ENCODE results near the gene MYO16. TPM values are rescaled to one million over a fixed set of nuclear protein-coding genes. Genes with fewer than 3 reads are reported as not detected.

MYO16 gene
- total RNA-seq, 6 experiments from 2014 or later: not detected

DNA sequence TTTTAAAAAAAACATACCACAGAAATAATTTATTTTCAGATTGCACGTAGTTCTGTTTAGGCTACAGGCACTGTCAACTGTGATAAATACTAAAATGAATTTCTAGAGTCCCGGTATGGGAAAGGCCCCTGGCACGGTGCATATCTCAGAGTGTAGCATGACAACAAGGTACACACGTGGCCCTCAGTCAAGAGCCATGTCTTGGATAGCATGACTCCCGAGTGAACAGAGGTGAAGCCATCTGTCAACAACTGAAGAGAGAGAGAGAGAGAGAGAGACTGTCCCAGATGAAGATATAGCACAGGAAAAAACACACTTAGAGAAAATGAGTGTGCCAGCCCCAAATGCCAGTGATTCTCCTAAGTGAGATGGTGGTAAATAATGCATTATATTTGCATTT is 297.5 kb downstream of the MYO16 start:
- no peak for DNase-seq
- no peak overlapping the region for H3K4me3 Mint-ChIP-seq
- no peaks in the 10 kb centered on the region for H3K36me3 Mint-ChIP-seq (ENCODE audit: low read depth)
- H3K27me3 Mint-ChIP-seq (ENCODE audit: insufficient read depth): peaks cover 15% of the 10 kb centered on the region
- TF ChIP-seq, protein P1, sequence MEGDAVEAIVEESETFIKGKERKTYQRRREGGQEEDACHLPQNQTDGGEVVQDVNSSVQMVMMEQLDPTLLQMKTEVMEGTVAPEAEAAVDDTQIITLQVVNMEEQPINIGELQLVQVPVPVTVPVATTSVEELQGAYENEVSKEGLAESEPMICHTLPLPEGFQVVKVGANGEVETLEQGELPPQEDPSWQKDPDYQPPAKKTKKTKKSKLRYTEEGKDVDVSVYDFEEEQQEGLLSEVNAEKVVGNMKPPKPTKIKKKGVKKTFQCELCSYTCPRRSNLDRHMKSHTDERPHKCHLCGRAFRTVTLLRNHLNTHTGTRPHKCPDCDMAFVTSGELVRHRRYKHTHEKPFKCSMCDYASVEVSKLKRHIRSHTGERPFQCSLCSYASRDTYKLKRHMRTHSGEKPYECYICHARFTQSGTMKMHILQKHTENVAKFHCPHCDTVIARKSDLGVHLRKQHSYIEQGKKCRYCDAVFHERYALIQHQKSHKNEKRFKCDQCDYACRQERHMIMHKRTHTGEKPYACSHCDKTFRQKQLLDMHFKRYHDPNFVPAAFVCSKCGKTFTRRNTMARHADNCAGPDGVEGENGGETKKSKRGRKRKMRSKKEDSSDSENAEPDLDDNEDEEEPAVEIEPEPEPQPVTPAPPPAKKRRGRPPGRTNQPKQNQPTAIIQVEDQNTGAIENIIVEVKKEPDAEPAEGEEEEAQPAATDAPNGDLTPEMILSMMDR (IDR thresholded peaks at IDR 0.05): no peak
- H3K4me1 Mint-ChIP-seq (ENCODE audit: low read depth): no peaks in the 10 kb centered on the region
- H3K27ac Mint-ChIP-seq: no peak overlapping the region
- H3K9me3 Mint-ChIP-seq: no peaks in the 10 kb centered on the region

DNA sequence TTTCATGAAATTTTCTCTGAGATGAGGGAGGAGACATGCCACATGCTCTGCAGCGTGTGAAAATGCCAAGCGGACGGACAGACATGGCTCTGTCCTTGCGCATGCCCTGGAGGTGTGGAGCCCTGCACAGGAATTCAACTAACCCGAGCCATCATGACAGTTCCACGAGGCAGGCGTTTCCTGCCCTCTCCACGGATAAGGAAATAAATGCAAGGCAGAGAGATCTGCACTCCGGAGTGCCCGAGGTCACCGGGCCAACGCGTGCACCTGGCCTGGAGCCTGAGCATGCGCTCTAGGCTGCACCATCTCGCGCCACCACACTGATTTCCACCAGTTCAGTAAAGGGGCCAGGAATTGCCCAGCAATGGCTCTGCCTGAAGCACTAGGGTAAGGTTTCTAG is 298.2 kb downstream of the MYO16 start:
- H3K4me1 Mint-ChIP-seq (ENCODE audit: low read depth): no peaks in the 10 kb centered on the region
- TF ChIP-seq, protein P1 (IDR thresholded peaks at IDR 0.05): no peak
- no peak for DNase-seq
- peaks cover 15% of the 10 kb centered on the region for H3K27me3 Mint-ChIP-seq (ENCODE audit: insufficient read depth)
- H3K9me3 Mint-ChIP-seq: no peaks in the 10 kb centered on the region
- H3K4me3 Mint-ChIP-seq: no peak overlapping the region
- H3K36me3 Mint-ChIP-seq (ENCODE audit: low read depth): no peaks in the 10 kb centered on the region
- no peak overlapping the region for H3K27ac Mint-ChIP-seq

DNA sequence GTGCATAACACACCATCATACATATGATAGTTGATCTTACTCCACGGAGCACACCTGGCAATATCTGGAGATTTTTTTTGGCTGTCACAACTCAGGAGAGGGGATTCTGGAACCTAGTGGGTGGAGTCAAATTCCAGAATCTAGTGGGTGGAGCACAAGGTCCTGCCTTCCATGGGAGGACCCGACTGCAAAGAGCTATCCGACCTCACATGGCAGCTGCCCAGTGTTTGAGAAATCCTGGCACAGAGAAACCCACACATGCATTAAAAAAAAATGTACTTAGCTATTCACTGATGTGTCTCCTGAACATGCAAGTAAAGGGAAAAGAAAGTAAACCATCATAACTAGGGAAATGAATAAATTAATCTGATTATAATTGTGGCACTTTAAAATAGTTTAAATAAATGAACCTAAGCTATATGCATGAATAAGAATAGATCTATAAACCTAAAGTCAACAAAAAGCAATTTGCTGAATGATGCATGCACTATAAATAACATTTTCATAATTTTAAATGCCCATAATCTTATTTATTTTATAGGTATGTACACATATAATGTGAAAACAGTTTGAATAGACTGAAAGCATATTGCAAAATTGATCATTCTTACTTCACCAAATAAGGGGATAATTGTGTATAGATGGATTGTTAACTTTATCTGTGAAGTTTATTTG is 300.3 kb downstream of the MYO16 start:
- no peaks in the 10 kb centered on the region for H3K36me3 Mint-ChIP-seq (ENCODE audit: low read depth)
- no peak for DNase-seq
- no peak overlapping the region for H3K27ac Mint-ChIP-seq
- no peaks in the 10 kb centered on the region for H3K4me1 Mint-ChIP-seq (ENCODE audit: low read depth)
- H3K9me3 Mint-ChIP-seq: no peaks in the 10 kb centered on the region
- H3K4me3 Mint-ChIP-seq: no peak overlapping the region
- peaks cover 15% of the 10 kb centered on the region for H3K27me3 Mint-ChIP-seq (ENCODE audit: insufficient read depth)
- TF ChIP-seq, protein P1 (IDR thresholded peaks at IDR 0.05): no peak

DNA sequence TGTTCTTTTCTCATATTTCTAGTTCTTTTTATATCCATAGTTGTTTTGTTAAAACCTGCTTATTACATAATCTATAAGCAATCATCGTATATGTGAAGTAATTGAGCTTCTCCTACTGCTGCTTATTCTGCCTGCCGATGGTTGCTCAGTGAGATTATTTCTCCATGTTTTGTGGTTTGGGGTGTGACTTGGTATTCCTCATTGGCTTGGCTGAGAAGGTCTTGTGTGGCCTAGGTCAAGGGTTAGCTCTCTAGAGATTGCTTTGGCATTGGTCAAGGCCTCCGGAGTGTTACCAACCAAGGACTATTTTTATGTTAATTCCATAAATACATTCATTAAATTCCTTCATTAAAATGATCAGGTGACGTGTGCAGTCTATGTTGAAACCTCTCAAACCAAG is 302.8 kb downstream of the MYO16 start:
- no peaks in the 10 kb centered on the region for H3K36me3 Mint-ChIP-seq (ENCODE audit: low read depth)
- no peaks in the 10 kb centered on the region for H3K4me1 Mint-ChIP-seq (ENCODE audit: low read depth)

DNA sequence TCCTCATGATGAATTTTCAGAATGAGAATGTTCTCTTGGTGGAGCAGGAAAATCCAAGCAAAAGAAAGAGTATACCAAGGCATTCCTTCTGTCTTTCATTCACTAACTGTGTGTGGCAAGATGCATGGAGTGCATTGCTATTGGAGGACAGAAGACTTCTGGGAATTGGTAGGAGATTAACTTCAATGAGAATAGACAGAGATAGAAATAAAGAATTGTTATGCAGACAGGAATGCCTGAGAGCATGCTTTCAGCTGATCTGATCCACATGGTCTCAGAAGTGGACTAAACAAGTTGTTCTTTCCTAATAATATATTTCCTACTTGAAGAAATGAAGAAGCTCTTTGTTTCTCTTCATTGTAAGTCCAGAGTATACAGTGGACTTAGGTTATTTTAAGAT is 303.6 kb downstream of the MYO16 start:
- peaks cover 16% of the 10 kb centered on the region for H3K27me3 Mint-ChIP-seq (ENCODE audit: insufficient read depth)
- no peaks in the 10 kb centered on the region; the same call in 1 of the 2 replicates for H3K9me3 Mint-ChIP-seq
- no peak overlapping the region for H3K4me3 Mint-ChIP-seq
- no peak overlapping the region for H3K27ac Mint-ChIP-seq
- no peaks in the 10 kb centered on the region for H3K36me3 Mint-ChIP-seq (ENCODE audit: low read depth)
- DNase-seq: no peak
- H3K4me1 Mint-ChIP-seq (ENCODE audit: low read depth): no peaks in the 10 kb centered on the region
- TF ChIP-seq, protein P1 (IDR thresholded peaks at IDR 0.05): no peak

More for the DNA sequence above, 302.8 kb downstream of the MYO16 start:
- DNase-seq: no peak
- H3K27ac Mint-ChIP-seq: no peak overlapping the region
- H3K4me3 Mint-ChIP-seq: no peak overlapping the region
- TF ChIP-seq, protein P1 (IDR thresholded peaks at IDR 0.05): no peak
- H3K9me3 Mint-ChIP-seq: no peaks in the 10 kb centered on the region; the same call in 1 of the 2 replicates
- peaks cover 16% of the 10 kb centered on the region for H3K27me3 Mint-ChIP-seq (ENCODE audit: insufficient read depth)

Measured in HFFc6 (cell line).